VCaP (cell line): ENCODE results near the gene TRIP11.

Experiments used
- H3K27ac ChIP-seq: fragments of 450-650 bp; 2 replicates; pipeline ENCODE4 v1.5.1; 2017
- TF ChIP-seq, protein P1 (sequence below): fragments of 450-650 bp; conservative IDR thresholded peaks from 2 replicates; pipeline ENCODE4 v1.5.1; 2017; ENCODE audit warnings: mild to moderate bottlenecking, moderate library complexity

Gene TRIP11

DNA sequence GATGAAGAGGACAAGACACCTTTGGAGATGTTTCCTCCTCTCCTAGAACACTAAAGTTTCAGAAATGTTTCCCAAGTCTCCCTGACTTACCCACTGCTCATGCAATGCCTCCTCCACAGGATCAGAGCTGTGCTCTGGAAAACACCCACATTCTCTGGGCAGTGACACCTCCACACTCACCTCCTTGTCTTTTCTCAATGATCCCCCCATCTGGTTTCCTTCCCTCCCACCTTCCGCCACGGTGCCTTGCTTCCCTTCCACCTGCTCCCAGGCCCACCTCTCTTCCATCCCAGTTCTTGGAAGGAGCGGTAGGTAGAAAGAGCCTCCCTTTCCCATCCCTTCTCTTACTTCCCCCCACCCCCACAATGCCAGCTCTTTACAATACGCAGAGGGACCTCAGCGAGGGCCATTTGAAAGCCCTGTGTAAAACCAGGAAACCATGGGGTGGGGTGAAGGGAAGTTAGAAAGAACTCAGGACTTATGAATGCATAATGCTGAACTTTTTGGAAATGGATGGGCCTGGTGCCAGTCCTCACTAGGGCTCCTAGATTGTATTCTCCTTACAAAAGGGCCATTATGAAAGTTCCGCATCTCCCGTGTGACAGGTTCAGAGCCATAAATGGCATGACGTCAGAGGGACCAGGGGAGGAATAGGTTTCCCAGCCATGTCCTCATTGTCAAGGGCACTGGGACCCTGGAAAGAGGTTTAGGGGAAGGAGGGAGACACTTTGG lies 105.1 kb downstream of the TRIP11 start:
- H3K27ac ChIP-seq, result no peak overlapping the region
- TF ChIP-seq, protein P1, sequence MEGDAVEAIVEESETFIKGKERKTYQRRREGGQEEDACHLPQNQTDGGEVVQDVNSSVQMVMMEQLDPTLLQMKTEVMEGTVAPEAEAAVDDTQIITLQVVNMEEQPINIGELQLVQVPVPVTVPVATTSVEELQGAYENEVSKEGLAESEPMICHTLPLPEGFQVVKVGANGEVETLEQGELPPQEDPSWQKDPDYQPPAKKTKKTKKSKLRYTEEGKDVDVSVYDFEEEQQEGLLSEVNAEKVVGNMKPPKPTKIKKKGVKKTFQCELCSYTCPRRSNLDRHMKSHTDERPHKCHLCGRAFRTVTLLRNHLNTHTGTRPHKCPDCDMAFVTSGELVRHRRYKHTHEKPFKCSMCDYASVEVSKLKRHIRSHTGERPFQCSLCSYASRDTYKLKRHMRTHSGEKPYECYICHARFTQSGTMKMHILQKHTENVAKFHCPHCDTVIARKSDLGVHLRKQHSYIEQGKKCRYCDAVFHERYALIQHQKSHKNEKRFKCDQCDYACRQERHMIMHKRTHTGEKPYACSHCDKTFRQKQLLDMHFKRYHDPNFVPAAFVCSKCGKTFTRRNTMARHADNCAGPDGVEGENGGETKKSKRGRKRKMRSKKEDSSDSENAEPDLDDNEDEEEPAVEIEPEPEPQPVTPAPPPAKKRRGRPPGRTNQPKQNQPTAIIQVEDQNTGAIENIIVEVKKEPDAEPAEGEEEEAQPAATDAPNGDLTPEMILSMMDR, result no peak

DNA sequence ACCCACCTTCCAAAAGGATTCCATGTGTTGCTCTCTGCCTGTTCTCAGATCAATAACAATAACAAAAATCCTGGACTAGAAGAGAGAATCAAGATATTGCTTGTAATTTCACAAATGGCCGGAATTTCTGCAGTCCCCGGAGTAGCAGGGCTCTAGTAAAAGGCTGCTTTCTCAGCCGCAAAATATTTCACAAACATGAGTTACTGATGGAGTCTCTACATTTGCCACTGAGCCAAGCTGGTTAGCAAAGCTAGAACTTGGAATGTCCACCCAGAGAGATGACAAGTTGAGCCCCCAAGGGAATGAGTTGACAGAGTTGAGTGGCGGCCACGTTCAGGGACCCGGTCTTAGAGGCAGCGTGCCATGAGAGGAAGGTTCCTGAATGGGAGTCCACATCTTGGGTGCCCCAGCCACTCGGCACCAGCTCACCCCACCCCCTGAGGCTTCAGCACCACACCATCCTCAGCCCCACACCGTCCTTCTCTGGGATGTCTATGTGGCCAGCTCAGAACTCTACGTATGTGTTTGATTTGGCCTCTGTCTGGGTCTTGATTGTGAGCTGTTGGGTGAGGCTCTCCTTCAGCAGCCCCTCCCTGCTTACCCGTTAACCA lies 108.3 kb downstream of the TRIP11 start:
- TF ChIP-seq, protein P1, result no peak
- H3K27ac ChIP-seq, result no peak overlapping the region

DNA sequence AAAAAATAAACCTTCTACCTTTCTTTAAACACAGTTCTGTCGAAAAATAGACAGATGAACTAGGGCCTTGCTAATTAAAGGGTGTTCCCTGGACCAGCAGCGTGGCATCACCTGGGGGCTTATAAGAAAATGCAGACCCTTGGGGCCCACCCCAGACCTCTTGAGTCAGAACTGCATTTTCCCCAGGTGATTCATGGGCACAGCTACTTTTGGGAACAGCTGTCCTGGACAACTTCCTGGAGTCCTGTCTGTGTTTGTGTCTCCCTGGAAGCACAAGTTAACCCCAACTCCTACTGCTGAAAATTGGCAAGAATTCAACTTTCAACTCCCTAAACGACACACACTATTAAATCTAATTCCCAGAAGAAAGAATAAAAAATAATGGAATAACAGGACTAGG lies 110.2 kb downstream of the TRIP11 start:
- TF ChIP-seq, protein P1, result no peak
- H3K27ac ChIP-seq, result no peak overlapping the region

DNA sequence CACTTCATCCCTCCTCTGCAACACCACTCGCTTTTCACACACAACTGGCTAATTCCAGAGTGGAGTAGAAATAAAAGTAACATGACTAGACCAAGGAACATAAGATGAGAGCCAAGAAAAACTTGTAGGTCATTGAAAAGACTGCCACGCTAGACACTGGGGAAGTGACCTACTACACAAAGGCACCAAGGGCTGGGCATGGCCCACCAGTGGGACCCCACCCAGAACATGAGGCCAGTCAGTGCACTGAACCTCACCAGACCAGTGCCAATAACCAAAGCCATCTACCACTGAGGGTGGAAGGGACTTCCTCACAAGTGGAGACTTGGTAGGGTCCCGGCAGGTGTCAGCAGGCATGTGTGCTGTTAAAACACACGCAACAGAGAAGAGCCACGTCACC lies 112.1 kb downstream of the TRIP11 start:
- no peak overlapping the region for H3K27ac ChIP-seq
- TF ChIP-seq, protein P1, result no peak

DNA sequence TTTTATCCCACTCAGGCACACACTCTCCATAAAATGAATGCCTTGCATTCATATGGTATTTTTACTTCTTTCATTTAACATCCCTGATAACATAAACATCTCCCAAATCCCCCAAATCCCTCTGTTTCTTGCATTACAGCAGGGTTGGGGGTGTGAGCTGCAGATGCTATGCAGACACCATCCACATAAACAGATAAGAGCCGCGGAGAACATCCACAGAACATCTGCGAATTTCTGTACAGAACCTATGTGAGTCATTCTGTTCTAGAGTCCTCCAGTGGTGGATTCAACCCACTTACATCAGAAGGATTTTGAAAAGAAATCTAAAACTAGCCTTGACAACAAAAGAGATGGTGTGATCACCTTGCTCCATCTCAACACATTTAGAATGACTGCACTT lies 112.7 kb downstream of the TRIP11 start:
- no peak overlapping the region for H3K27ac ChIP-seq
- TF ChIP-seq, protein P1, result no peak

DNA sequence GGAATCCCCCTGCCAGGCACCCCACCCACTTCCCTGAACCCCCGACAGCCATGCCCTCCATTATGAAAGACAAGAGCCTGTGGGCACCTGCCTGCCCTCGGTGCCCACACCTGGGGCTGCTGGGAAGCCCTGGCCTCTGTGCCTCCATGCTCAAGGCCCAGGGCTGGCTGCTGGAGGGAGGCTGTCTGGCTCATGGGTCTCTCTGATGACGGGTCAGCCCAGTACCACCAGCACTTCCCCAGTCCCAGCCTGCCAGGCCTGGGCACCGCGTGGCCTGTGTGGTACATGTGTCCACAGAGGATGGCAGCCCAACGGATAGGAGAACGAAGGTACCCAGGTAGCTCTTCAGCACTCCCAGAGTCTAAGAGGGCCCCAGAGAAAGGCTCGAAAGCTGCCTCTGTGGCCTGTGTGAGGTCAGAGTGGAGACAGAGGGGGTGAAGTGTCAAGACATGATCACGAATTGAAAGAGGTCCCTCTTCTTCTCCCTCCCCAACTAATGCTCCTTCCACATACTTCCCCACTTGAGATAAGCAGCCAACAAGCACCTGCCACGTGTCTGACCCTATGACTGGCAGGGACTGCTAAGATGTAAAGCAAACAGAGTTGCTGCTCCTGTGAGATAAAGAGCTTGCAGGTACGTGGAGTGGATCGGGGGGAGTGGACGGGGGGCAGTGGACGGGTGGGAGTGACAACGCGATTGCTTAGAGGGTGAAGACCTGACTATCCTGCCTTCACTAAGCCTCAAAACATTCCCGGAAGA lies 113.5 kb downstream of the TRIP11 start:
- H3K27ac ChIP-seq, result no peak overlapping the region
- TF ChIP-seq, protein P1, result no peak

DNA sequence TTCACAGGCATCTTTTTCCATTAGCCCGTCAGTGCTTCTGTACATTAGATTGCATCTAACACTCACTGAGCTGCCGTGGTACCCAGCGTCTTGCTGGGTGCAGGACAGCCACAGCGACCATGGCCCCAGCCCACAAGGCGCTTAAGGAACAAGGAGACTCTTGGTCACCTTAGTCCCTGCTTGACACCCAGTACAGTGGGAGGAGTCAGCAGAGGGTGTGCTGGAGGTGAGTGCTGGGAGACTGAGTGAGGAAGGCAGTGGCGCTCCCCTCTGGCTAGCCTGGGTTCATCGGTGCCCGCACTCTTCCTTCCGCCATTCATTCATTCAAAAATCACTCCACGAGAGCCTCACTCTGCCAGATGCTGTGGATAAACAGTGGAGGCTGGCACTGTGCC lies 114.1 kb downstream of the TRIP11 start:
- TF ChIP-seq, protein P1, result no peak
- no peak overlapping the region for H3K27ac ChIP-seq
